ENCODE data around the gene AMDHD2. TPM values are rescaled to one million over a fixed set of nuclear protein-coding genes. Genes with fewer than 3 reads are reported as not detected.
A peak's percentile ranks its signal among the peaks of the same experiment; 100 is the strongest.

Gene AMDHD2
- total and polyA plus RNA-seq, 2 of the 8 experiments (the other 6 are each of a cell fraction or from before 2014, with no cell fraction given) = 43.0 to 54.6 TPM

DNA sequence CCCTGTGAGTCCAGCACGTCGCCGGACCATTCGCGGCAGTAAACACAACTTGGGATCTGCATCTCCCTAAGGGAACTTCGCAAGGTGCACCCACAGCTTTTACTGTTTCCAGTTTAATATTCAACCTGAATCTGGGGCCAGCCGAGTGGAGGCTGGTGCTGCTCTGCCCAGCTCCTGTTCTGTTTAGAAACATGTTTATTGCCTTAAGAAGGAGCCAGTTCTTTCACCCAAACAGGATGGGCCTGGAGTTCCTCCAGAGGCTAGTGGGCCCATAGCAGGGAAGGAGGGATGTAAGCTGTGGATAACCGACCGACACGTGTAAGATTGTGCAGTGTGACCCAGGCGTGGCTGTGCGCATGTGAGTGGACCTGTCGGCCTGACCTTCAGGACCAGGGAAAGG, 27.9 kb upstream of the AMDHD2 start:
- H2BK12ac ChIP-seq (ENCODE audit: low read depth, low read length) = no peak overlapping the region
- no peak overlapping the region for H3K18ac ChIP-seq (ENCODE audit: extremely low read depth, low read length)
- ChIA-PET POLR2A (ENCODE audit: partially characterized antibody) (interaction anchor here (0.7 kb wide), 1 partner anchor 25 kb away, joined by 3 read pairs; no protein-coding TSS in a partner anchor), CTCF (ENCODE audit: partially characterized antibody) (interaction anchor here (0.9 to 1.8 kb wide), 3 partner anchors 8 to 16 kb away, joined by 3 to 4 read pairs (median 3); no protein-coding TSS in a partner anchor)
- H4K20me1 ChIP-seq (replicated peaks in 1 of 2; ENCODE audit: control insufficient read depth in 1 of 2, insufficient read depth in 2 of 2, low read length in 2 of 2) = peaks cover 0 to 14% of the 10 kb centered on the region in 2 experiments
- H3K79me2 ChIP-seq (ENCODE audit: control insufficient read depth in 1 of 2, insufficient read depth in 2 of 2, low read length in 2 of 2) = 0 out of 4 replicates have a peak, but pooled peaks cover 0 to 2% of the 10 kb centered on the region in 2 experiments
- peak overlapping the region in 1 of 4 experiments; percentile 32; a peak in 2 of 7 replicates for H3K9ac ChIP-seq (replicated peaks in 1 of 4; ENCODE audit: extremely low read depth in 1 of 4, low read depth in 3 of 4, low read length in 3 of 4)
- H3K4me1 ChIP-seq (replicated peaks in 1 of 4; ENCODE audit: control insufficient read depth in 3 of 4, insufficient read depth in 4 of 4, low read length in 3 of 4) = no peaks in the 10 kb centered on the region
- H4K8ac ChIP-seq (ENCODE audit: extremely low read depth, insufficient read depth, low read length) = no peak overlapping the region
- no peaks in the 10 kb centered on the region for H3K27me3 ChIP-seq (replicated peaks in 1 of 4; ENCODE audit: control insufficient read depth in 3 of 4, extremely low read depth in 1 of 4, insufficient read depth in 3 of 4, low read length in 3 of 4)
- no peak overlapping the region for H3K56ac ChIP-seq (replicated peaks; ENCODE audit: insufficient read length, low read depth, low read length)
- no peaks in the 10 kb centered on the region for H3K23me2 ChIP-seq (ENCODE audit: low read depth, low read length)
- H2BK20ac ChIP-seq (ENCODE audit: low read length) = no peak overlapping the region
- no peak overlapping the region for H2BK120ac ChIP-seq (replicated peaks; ENCODE audit: low read depth, low read length)
- H2AFZ ChIP-seq (ENCODE audit: low read length) = no peak overlapping the region
- peaks cover 2% of the 10 kb centered on the region; the same call in 1 of the 2 replicates for H3K79me1 ChIP-seq (ENCODE audit: low read depth, low read length)
- no peak overlapping the region for H3K4me2 ChIP-seq (ENCODE audit: insufficient read depth in 1 of 2, low read depth in 2 of 2, low read length in 2 of 2)
- no peaks in the 10 kb centered on the region for H3K9me3 ChIP-seq (ENCODE audit: insufficient read depth in 2 of 2, low read depth in 1 of 2, low read length in 1 of 2)
- H3K4me3 ChIP-seq (ENCODE audit: extremely low read depth in 1 of 4, insufficient read depth in 2 of 4, low read depth in 3 of 4, low read length in 4 of 4) = no peak overlapping the region
- H3K27ac ChIP-seq (ENCODE audit: low read depth, low read length) = no peak overlapping the region
- FAIRE-seq (no peak), DNase-seq (ENCODE audit: low read depth in 1 of 2, low spot score in 2 of 2) (no peak)
- H2BK15ac ChIP-seq (ENCODE audit: low read length) = no peak overlapping the region
- no peak overlapping the region for H2BK5ac ChIP-seq (ENCODE audit: low read depth, low read length)
- H3K36me3 ChIP-seq (ENCODE audit: control insufficient read depth in 2 of 4, insufficient read depth in 4 of 4, low read length in 3 of 4) = peaks cover 0 to 14% (median 4%) of the 10 kb centered on the region in 4 experiments; a peak in 4 of 8 replicates
- H4K5ac ChIP-seq (ENCODE audit: insufficient read length, low read depth, low read length) = no peak overlapping the region
- no peak overlapping the region for H3K14ac ChIP-seq (ENCODE audit: insufficient read length)
- H2AK5ac ChIP-seq (ENCODE audit: low read depth, low read length) = no peak overlapping the region
- H3K4ac ChIP-seq (replicated peaks; ENCODE audit: insufficient read length, low read depth, low read length) = no peak overlapping the region
- H4K91ac ChIP-seq (replicated peaks; ENCODE audit: insufficient read length, low read length) = no peak overlapping the region
- TF ChIP-seq BACH1 (IDR thresholded peaks at IDR 0.05; ENCODE audit: low read length) = no peak
- no peak for TF ChIP-seq YY1 (IDR thresholded peaks at IDR 0.05; ENCODE audit: low read depth, low read length)
- TF ChIP-seq RBBP5 (IDR thresholded peaks at IDR 0.05; ENCODE audit: borderline replicate concordance, low read depth, low read length) = no peak
- TF ChIP-seq, protein P1, sequence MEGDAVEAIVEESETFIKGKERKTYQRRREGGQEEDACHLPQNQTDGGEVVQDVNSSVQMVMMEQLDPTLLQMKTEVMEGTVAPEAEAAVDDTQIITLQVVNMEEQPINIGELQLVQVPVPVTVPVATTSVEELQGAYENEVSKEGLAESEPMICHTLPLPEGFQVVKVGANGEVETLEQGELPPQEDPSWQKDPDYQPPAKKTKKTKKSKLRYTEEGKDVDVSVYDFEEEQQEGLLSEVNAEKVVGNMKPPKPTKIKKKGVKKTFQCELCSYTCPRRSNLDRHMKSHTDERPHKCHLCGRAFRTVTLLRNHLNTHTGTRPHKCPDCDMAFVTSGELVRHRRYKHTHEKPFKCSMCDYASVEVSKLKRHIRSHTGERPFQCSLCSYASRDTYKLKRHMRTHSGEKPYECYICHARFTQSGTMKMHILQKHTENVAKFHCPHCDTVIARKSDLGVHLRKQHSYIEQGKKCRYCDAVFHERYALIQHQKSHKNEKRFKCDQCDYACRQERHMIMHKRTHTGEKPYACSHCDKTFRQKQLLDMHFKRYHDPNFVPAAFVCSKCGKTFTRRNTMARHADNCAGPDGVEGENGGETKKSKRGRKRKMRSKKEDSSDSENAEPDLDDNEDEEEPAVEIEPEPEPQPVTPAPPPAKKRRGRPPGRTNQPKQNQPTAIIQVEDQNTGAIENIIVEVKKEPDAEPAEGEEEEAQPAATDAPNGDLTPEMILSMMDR (IDR thresholded peaks at IDR 0.05; ENCODE audit: control extremely low read depth in 1 of 3, insufficient read depth in 1 of 3, low read depth in 1 of 3, low read length in 3 of 3) = no peak
- no peak for TF ChIP-seq CHD2 (IDR thresholded peaks at IDR 0.05; ENCODE audit: low read length)
- no peak for TF ChIP-seq TEAD4 (IDR thresholded peaks at IDR 0.05; ENCODE audit: low read depth, low read length)
- no peak overlapping the region for H3K23ac ChIP-seq (ENCODE audit: insufficient read length)
- 97% methylated on average over 13 of the region's 13 CpGs; no CpG with 5 or more reads in 1 of the 2 experiments for WGBS, 2 experiments (ENCODE audit: extremely low coverage in 1 of 2, insufficient coverage in 1 of 2, insufficient read length in 1 of 2, insufficient replicate concordance in 2 of 2, low coverage in 1 of 2, low lambda C conversion rate in 2 of 2, missing lambda C conversion rate in 1 of 2)

Data from H1 (cell line).